GM12892 (cell line): Measurements from ENCODE around the gene FAM151A.

Source experiments
- POLR2A ChIP-seq: IDR thresholded peaks from 2 replicates; pipeline ENCODE4 v1.6.1; 2011; ENCODE audit warnings: low read depth, low read length, control low read depth
- TAF1 ChIP-seq: IDR thresholded peaks from 2 replicates; pipeline ENCODE4 v1.6.1; 2011; ENCODE audit warnings: low read depth, mild to moderate bottlenecking, control low read depth, low read length, borderline replicate concordance

GRCh38 chr1:54591127-54591756, 32.1 kb downstream of the FAM151A start:
- no peak for TF ChIP-seq POLR2A
- TF ChIP-seq TAF1, result no peak
